Forelimb muscle (tissue), 1 donor: ENCODE data around the gene NR4A2. TPM values are rescaled to one million over a fixed set of nuclear protein-coding genes. Genes with fewer than 3 reads are reported as not detected.

Experiments used
- DNase-seq: peaks from one replicate; pipeline ENCODE4 v3.0.0-alpha.2; 2013; ENCODE audit warnings: low read depth
- polyA plus RNA-seq: library from polyadenylated mRNA; unstranded; fragments of 120-200 nt; gene quantifications from one replicate; pipeline ENCODE4 v1.2.1, GENCODE V29; 2013; ENCODE audit not compliant: insufficient read length

Gene NR4A2
- polyA plus RNA-seq, 1 donor: 1.6 TPM

GRCh38 chr2:156340377-156340776 is 7.9 kb upstream of the NR4A2 start:
- DNase-seq: no peak

- DNase-seq: no peak
Measured at GRCh38 chr2:156339865-156340264, 7.3 kb upstream of the NR4A2 start.

- no peak for DNase-seq
Measured at GRCh38 chr2:156339110-156339847, 6.8 kb upstream of the NR4A2 start.

DNA sequence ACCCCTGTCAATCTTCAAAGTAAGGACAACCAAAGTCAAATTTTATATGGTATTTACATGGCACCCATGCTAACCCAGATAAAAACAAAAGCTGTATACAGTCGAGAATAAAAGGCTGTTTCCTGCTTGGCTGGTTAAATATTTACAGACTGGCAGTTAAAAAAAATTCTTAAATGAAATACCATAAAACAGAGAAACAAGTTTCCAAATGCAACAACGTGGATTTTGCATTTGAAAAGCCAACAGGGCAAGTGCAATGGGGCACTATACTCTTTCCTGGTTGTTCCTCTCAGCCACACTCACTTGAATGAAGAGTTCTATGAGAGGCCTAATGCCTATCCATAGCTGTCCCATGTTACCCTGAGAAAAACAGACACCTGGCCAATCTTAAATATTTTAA is 6.1 kb upstream of the NR4A2 start:
- no peak for DNase-seq

GRCh38 chr2:156334496-156335478 is 2.3 kb upstream of the NR4A2 start:
- no peak for DNase-seq

DNA sequence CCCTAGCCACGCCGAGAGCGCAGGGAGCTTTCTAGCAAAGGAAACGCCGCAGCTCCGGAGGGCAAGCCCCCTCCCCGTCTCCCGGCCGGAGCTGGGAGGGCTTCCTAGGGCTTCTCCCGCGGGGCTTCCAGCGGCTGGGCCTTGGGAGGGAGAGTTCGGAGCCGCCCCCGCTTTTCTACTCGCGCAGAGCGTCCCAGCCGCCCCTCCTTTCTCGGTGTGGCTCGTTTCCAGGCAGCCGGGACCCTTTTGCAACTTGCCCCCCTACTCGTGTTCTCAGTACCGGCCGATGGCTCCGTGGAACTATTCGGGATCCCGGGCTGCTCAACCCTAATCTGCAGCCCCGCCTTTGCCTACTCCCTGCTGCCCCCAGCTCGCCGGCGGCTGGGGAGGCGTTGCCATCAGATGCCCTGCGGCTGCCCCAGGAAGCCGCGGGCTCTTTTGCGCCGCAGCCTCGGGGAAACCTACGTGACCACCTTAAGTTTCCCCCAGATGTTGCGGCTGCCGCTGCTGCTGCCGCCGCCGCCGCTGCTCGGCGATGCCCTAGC is 1.5 kb upstream of the NR4A2 start:
- no peak for DNase-seq

- no peak for DNase-seq
Measured at GRCh38 chr2:156333274-156333950, 891 bp upstream of the NR4A2 start.

DNA sequence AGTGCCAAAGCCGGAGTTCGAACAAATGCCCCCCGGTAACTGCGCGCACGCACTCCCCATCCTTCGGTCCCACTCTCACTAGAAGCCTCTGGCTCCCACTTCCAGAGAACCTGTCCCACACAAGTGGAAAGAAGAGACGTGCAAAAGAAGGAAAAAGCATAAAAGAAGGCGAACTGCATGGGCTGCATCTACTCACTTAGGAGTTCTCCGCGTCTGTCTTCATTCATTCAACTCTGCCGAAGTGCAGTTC is 312 bp downstream of the NR4A2 start:
- no peak for DNase-seq

GRCh38 chr2:156331572-156332283 is 793 bp downstream of the NR4A2 start:
- no peak for DNase-seq

DNA sequence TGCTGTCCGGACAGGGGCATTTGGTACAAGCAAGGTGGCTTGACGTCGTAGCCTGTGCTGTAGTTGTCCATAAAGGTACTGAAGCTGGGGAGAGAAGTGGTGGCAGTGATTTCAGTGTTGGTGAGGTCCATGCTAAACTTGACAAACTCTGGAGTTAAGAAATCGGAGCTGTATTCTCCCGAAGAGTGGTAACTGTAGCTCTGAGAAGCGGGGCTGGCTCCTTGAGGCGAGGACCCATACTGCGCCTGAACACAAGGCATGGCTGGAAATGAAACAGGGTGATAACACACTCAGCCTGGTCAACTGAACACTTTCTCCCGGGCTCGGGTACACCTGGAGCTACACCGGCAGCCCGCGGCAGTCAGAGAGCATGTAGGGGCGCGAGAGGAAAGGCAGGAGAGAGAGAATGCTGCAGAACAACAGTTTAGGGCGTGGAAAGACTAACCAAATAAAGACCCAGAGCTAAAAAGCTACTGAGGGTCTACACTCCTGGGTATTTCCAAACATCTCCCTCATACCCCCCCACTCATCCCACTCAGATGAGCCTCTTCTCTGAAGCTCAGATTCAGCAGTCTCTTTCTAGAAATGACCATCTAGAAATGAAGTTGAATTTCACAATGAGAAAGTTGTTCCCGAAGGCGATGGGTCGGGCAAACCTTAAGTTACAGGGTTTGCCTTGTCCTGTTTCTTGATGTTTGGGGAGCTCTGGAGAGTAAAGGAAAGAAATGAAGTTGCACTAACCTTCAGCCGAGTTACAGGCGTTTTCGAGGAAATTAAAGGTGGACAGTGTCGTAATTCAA is 2.4 kb downstream of the NR4A2 start:
- DNase-seq: no peak

DNA sequence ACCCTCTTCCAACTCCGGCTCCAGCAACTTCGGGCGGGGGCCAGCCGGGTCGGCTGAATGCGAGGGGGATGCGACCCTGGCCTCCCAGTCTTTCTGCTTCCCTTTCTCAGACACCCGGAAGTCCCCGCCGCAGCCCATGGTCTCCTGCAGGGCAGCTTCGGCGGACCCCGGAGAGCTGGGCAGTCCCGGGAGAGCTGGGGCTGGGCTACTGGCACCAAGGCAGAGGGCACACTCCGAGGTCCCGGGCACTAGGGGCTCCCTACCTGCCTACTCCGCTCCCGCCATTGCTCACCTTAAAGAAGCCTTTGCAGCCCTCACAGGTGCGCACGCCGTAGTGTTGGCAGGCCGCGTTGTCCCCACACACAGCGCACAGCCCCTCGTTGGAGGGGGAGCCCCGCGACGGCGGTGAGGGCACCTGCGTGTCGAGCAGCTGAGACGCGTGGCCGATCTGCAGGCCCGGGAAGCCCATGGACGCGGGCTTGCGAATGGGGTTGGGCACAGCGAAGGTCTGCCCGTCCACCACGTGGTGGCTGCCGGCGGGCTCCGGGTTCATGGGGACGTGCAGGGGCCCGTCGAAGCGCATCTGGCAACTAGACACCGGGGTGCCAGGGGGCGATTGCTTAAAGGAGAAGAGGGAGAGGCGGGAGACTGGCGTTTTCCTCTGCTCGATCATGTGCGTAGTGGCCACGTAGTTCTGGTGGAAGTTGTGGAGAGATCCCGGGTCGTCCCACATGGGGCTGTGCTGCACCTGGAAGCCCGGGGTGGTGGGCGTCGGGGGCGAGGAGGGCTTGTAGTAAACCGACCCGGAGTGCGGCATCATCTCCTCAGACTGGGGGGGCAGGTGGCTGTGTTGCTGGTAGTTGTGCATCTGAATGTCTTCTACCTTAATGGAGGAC is 3.2 kb downstream of the NR4A2 start:
- no peak for DNase-seq

DNA sequence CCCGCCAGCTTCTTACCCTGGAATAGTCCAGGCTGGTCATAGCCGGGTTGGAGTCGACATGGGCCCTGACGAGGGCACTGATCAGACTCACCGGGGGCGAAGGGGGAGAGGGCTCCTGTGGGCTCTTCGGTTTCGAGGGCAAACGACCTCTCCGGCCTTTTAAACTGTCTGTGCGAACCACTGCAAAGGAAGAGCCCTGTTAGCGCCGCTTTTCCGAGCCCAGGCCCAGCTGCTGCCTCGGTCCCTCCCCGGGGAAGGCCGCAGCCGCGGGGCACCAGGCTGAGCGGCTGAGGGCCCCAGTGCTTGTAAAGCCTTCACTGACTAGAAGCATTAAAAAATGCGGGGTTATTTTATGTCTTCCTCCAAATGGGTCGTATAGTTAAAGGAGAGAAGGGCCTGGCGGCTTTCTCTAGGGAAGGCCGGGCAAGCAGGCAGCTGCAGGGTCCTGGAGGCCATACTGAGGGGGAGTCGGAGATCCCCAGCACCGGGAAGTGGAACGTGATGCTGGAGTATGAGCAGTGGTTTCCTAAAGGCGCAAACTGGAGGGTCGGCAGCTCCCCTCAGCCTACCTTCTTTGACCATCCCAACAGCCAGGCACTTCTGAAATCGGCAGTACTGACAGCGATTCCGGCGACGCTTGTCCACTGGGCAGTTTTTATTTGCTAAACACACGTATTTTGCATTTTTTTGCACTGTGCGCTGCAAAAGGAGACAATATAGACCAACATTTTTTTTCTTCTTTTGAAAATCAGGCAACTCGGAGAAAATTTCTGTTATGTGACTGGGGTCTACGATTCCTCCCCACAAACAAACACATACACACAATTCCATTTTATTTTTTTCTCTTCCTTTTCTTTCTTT is 4.5 kb downstream of the NR4A2 start:
- no peak for DNase-seq

DNA sequence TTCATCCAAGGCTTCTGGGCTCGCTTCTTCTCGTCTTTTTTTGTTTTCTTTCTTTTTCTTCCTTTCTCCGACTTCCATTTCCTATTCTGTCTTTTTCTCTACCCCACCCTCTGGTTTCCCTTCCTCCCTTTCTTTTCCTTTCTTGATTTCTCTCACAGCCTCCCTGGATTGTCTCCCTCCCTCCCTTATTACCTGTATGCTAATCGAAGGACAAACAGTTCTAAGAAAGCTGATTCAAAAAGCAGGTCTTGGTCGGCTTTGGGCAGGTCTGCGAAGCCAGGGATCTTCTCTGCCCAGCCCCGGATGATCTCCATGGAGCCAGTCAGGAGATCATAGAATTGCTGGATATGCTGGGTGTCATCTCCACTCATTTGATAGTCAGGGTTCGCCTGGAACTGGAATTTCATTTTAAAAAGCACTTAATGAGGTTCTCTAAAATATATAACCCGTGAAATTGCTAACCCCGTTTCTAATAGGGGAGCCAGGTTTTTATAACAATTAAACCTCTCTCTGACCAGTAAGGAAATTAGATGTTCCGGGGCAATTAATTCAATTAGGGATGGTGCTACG is 5.9 kb downstream of the NR4A2 start:
- no peak for DNase-seq

DNA sequence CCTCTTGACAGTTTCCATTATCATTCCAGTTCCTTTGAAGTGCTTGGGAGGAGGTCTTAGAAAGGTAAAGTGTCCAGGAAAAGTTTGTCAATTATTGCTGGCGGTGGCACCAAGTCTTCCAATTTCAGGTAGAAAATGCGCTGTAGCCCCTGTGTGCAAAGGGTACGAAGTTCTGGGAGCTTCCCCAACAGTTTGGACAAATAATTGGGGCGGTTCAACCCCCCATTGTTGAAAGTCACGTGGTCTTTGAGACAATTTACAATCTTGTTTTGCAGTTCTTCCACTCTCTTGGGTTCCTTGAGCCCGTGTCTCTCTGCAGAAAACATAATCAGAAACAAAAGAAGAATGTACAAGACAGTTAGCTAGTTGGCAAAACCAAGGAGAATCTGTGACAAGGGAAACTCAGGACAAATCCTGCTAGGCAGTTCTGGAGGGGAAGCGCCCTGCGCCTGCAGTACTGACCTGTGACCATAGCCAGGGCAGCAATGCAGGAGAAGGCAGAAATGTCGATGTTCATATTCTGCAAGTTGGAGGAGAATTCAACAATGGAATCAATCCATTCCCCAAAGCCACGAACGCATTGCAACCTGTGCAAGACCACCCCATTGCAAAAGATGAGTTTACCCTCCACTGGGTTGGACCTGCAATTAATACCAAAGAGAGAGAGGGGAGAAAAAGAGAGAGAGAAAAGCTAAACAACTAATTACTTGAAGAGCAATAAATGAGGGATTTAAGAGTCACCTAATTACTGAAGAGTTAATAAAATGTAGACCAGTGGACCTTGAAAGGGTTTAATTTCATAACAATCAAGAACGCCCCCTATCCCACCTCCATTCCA is 6.6 kb downstream of the NR4A2 start:
- DNase-seq: no peak

GRCh38 chr2:156323754-156324153 is 8.8 kb downstream of the NR4A2 start:
- DNase-seq: no peak

DNA sequence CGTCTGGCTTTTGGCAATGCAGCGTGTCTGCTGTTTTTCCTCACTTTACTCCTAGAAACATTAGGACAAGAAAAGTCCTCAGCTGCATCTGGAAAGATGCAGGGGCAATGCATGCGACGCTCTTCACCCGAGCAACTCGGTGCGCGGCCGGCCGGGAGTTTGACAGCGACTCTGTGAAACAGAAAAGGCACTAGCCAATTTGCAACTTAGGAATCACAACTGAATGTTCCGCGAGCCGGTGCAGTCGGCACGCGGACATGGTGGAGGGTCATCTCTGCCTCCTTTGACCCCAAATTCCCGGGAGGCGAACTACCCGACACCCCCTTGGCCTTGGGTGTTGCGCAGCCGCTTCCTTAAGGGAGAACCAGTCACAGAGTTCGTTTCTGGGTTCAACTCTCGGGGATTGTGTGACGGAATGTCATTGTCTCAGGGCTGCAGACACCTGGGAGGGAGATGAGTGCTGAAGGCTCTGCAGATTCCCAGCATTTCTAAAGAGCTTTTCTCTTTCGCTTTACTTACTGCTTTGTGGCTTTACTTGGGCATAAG is 9.8 kb downstream of the NR4A2 start:
- DNase-seq: no peak

DNA sequence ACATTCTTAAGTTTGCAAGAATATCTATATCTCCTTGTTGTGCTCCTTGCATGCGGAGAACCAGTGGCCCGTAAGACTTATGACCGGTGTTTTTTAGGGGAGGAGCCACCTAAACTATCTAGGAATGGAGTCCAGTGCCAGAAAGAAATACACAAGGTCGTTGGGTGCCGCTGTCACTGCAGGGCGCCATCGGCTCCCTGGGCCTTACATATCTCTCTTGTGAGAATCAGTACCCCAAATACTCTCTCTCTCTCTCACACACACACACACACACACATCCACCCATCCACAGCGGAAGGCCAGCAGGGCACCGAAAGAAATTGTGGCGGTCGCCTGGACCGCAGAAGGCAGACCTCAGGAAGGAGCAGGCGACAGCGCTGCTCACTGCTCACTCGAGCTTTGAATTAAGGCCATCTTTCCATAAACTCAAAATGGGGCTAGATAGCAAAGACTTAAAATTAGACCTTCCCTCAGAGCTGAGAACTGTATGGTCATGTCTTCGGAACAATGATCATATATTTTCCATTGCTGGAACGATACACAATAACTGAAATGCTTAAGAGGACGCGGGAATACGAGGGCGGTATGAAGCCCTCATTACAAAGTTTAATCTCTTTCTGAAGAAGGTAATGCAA is 10.4 kb downstream of the NR4A2 start:
- no peak for DNase-seq
